HG02642 (cell line): ENCODE data around the gene DUSP12.

ENCODE experiments used
- ATAC-seq: cut with Tn5 transposase; IDR thresholded peaks from one replicate; pipeline ENCODE4 v1.9.1; 2021; ENCODE audit warnings: mild to moderate bottlenecking; ENCODE audit not compliant: unreplicated experiment, poor library complexity

Gene DUSP12

DNA sequence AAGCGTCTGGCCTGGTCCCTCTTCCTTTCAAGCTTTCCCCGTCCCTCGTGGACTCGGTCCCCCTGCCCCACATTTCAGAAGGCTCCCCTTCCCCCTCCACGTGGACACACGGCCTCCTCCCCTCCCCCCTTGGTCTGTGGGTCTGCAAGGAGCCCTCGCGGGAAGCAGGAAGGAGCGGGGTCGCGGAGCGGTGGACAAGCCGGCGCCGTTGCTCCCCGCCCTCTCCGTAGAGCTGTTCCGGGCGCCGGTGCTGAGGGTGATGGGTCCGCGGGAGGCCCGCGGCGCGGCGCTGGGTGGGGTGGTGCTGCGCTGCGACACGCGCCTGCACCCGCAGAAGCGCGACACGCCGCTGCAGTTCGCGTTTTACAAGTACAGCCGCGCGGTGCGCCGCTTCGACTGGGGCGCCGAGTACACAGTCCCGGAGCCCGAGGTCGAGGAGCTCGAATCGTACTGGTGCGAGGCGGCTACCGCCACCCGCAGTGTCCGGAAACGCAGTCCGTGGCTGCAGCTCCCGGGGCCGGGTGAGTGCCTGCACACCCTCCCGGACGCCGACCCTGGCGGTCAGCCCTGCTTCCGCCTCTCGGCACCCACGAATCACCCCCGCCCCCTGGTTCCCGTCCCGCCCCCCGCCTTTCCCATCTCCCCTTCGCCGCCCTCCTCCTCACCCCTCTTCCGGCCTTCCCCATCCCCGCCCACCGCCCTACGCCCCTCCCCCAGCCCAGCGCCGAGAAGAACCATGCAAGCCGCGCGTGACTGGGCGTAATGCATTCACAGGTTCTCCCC is 22.9 kb upstream of the DUSP12 start:
- peak; percentile 62 for ATAC-seq

DNA sequence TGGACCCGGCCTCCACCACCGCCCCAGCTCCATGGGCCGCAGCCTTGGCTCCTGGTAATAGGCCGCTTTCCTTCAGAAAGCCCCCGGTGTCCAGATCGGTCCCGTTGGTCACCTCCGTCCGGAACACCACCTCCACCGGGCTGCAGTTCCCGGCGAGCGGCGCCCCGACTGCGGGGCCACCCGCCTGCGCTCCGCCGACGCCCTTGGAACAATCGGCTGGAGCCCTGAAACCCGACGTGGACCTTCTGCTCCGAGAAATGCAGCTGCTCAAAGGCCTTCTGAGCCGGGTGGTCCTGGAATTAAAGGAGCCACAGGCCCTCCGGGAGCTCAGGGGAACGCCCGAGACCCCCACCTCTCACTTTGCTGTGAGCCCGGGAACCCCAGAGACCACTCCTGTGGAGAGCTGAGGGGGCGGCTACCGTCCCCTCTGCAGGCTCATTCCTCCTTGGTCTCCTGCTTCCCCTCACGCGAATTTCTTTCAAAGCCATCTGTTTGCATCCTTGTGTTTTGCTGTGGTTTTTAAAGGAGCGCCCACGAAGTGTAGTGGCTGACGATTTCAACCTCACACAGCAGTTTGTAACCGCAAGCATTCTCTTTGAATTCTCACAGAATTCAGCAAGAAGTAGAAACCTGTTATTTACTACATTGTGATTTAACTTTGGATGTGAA is 22.2 kb upstream of the DUSP12 start:
- no peak for ATAC-seq

DNA sequence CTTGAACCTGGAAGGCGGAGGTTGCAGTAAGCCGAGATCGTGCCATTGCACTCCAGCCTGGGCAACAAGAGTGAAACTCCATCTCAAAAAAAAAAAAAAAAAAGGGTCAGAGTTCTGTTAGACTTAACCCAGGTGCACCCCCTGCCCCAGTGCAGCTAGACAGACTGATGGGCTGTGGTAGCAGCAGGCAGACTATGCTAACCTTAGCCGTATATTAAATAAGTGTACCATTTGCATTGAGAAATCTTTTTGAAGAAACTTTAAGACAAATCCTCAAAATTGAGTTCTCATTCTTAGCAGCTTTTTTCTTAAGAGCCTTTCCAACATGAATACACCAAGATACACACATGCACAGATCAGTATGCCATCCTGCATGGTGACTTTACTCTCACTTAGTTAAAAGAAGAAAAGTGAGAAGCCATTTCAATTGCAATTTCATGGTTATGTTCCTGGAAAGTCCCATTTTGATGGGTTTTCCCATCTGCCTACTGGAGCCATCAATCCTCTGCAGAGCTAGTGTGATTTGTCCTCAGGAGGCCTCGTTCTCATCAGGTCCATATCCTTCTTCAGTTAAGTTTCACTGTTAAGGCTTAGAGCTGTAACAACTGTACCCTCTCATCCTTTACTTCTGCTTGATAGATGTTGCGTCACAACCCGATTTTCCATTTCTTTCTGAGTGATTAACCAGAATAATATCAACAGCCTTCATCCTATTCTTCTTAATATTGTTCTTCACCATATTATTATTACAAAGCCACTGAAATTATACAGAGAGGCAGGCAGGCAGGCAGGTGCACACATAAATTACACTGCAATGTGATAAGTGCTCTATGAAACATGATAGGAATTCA is 21.0 kb upstream of the DUSP12 start:
- no peak for ATAC-seq

DNA sequence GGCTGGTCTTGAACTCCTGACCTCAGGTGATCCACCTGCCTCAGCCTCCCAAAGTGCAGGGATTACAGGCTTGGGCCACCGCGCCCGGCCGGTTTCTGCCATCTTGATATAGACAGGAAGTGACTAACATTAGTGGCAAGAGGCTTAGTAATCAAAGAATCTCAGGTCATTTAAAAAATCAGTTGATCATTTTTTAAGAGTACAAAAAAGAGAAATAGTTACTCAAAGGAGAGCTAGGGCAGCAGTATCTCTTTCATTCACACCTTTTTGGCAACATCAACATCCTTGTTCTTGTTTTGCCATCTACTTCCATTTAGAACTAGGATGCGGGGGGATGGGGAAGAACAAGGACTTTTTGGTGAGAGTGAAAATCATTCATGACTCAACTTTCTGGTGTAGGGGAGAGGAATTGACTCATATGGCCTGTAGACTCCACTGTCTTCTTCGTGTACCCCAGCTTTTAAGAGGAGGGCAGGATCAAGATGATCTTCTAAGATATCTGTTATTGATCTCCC is 19.5 kb upstream of the DUSP12 start:
- ATAC-seq, result no peak

DNA sequence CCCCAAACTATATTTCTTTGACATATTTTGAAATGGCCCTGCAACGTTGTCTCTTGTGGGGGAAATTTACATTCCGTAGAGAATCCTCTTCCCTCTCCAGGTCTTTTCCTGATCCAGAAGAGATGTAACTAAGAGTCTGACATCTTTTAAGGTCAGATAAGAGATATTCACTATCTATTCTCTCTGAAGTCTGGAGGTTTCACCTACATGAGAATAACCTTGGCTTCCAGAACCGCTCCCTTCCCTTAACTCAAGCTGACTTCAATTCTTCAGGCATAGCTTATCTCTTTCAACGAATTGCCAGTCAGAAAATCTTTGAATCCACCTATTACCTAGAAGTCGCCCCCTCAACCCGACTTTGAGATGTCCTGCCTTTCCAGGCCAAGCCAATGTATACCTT is 18.3 kb upstream of the DUSP12 start:
- ATAC-seq, result no peak

GRCh38 chr1:161731981-161732718 is 17.4 kb upstream of the DUSP12 start:
- no peak for ATAC-seq

DNA sequence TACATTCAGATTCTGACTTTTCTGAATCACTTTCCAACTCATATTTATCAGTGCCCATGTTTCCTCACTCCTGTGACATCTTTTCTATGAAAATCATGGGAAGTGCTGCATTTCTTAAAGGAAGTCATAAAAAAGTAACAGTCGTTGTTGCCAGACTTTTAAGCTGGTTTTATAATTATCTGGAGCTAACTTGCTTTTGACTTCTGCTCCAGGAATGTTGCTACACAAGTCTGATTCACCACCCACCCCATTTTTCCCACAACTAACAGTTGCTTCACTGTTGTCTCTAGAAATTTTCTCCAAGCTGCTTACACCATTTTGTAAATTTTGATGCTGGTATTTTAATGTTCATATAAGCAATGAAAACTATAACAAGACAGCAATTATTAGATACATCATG is 16.1 kb upstream of the DUSP12 start:
- no peak for ATAC-seq

DNA sequence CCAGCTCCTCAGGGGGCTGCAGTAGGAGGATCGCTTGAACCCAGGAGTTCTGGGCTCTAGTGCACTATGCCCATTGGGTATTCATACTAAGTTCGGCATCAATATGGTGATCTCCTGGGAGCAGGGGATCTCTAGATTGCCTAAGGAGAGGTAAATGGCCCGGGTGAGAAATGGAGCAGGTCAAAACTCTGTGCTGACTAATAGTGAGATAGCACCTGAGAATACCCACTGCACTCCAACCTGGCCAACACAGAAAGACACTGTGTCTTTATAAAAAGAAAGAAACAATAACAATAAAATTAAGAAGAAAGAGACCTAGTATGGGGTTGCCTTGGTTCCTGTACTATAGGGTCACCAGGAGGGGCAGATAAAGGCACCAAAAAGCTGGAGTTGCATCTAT is 13.7 kb upstream of the DUSP12 start:
- ATAC-seq, result no peak

DNA sequence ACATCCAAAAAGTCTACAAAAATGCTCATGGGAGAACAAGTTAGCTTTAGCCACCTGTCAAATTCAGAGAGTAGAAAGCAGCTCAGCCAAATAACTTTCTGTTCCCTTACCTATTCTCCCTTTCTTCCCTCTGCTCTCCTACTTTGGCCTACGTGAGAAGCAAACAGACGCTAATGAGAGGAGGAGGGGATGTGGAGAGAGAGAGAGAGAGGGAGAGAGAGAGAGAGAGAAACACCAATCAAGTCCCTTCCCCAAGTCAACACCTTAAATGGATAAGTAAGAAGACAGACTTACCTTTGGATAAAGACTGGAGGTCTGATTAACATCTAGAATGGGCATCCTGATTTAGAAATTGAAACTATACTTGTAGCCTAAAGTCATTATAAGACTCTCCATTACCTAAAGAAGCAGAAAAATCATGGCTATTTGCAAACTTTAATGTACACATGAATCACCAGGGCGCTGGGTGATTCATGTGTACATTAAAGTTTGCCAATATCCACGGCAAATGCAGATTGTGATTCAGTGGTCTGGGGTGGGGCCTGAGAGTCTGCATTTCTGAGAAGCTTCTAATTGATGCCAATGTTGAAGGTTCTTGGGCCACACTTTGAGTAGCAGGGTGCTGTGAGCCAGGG is 13.1 kb upstream of the DUSP12 start:
- no peak for ATAC-seq

GRCh38 chr1:161737625-161738024 is 12.0 kb upstream of the DUSP12 start:
- ATAC-seq, result no peak

GRCh38 chr1:161738627-161739287 is 10.8 kb upstream of the DUSP12 start:
- peak; percentile 59 for ATAC-seq

DNA sequence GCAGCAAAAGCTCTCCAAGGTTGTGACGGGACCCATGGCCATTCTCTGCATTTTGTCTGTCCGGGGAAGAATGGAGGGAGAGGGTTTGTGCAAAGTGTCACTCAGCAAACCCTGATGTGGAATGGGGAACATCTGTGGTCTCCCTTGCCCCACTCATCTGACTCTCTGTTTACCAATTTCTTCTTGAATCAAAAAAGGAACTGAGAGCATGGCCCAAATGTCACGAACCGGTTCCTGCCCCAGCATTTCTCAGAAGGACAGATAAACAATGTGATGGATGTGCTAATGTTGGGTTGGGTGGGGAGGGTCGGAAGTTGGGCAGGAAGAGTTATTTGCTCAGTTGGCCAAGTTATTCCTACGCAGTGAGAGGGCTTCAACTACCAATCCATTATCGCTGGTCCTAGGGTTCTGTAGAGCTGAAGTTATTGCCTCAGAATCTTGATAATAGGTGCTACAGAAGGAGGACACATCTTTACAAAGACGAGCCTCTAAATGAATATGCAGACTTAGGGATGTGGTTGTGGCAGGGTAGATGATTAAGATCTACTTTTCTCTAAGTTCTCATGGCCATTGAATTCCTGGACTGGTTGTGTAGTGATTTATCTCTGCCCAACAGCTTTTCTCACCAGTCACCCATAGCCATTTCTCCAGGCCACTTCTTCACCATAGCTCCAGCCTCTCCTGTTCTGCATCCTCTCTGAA is 9.6 kb upstream of the DUSP12 start:
- ATAC-seq, result no peak

- ATAC-seq, result no peak
Measured at GRCh38 chr1:161740921-161741320, 8.7 kb upstream of the DUSP12 start.

DNA sequence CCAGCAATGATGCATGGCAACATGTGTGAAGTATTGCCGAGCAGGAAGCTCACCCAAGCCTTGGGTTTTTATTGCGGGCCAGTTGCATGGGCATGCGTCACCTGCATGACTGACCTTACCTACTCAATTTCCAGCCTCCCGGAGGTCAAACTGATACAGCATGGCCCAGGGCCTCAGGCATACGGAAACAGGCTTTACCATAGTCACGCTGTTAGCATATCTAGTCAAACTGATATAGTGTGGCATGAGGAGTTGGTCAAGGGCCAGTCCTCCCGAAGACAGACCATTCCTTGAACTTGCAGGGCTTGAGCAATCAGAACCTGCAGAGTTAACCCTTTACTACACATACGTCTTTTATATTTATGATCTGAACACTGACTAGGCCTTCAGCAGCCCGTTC is 6.4 kb upstream of the DUSP12 start:
- ATAC-seq, result no peak

GRCh38 chr1:161747801-161748200 is 1.8 kb upstream of the DUSP12 start:
- no peak for ATAC-seq

DNA sequence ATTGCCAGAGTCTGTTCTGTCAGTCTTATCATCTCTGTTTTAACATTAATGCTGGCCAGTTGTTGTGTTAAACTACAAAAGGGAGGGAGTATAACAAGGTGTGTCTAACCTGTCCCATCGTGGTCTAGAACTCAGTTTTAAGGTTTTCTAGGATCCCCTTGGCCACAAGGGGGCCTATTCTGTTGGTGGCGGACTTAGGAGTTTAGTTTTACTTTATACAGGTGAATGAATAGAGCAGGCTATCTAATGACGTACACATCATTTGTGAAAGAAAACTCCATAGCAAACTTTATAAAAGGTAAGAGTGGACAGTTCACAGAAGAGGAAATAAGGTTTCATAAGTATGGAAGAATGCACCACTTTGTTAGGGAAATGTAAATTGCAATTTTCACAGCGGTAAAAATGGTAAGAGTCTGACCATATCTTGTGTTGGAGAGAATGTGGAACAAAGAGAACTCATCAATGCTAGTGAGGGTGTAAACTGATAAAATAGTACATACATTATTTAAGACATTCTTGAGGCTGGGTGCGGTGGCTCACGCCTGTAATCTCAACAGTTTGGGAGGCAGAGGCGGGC is 14.0 kb downstream of the DUSP12 start:
- no peak for ATAC-seq

GRCh38 chr1:161766102-161766981 is 16.8 kb downstream of the DUSP12 start, which contains the start of gene ATF6:
Gene ATF6 (plus strand): TSS chr1:161766320. CDS start chr1:161766361, 41 bp downstream.
- ATAC-seq, result peak; percentile 78
